SK-N-SH (cell line): ENCODE data around the gene F2RL1. TPM values are rescaled to one million over a fixed set of nuclear protein-coding genes. Genes with fewer than 3 reads are reported as not detected.

ENCODE experiments used
- CTCF ChIA-PET: fragments of 300-600, 350-600 bp; formaldehyde crosslinking; extraction: SDS; loops from one replicate; lab custom pipeline; 2021; lab: Yijun Ruan, JAX
- POLR2A ChIA-PET: fragments of 350-600 bp; sonication (Branson Sonifier 250); formaldehyde crosslinking; extraction: SDS; loops from one replicate; lab custom pipeline; 2020; ENCODE audit warnings: antibody characterized with exemption, inconsistent platforms; lab: Yijun Ruan, JAX
- DNase-seq: peaks from one replicate; pipeline ENCODE4 v3.0.0; 2012
- H2AFZ ChIP-seq: fragments of 200-600 bp; sonication (generic); 2 replicates; pipeline ENCODE4 v1.8.1; 2016; ENCODE audit warnings: antibody characterized with exemption, mild to moderate bottlenecking, low read depth
- H3F3A ChIP-seq: fragments of 200-600 bp; sonication (generic); replicated peaks from 2 replicates; pipeline ENCODE3; 2016; ENCODE audit warnings: antibody characterized with exemption, mild to moderate bottlenecking; ENCODE audit not compliant: insufficient read depth
- H3K27ac ChIP-seq, 2 experiments: fragments of 200-500 bp in 1 of 2; fragments of 200-600 bp in 1 of 2; sonication (Bioruptor generic) in 1 of 2; sonication (generic), shearing (Covaris generic) in 1 of 2; 2 replicates each; pipeline versions ENCODE4 v1.5.1 to v1.6.1; 2014 to 2016; ENCODE audit warnings: low read depth in 2 of 2, inconsistent platforms in 1 of 2, low read length in 1 of 2, mild to moderate bottlenecking in 1 of 2, mixed read lengths in 1 of 2
- H3K27me3 ChIP-seq: fragments of 200-600 bp; sonication (generic), shearing (Covaris generic); 2 replicates; pipeline ENCODE4 v1.6.1; 2016; ENCODE audit warnings: mixed run types; ENCODE audit not compliant: insufficient read depth
- H3K36me3 ChIP-seq, 2 experiments: fragments of 200-500 bp in 1 of 2; fragments of 200-600 bp in 1 of 2; sonication (Bioruptor generic) in 1 of 2; sonication (generic) in 1 of 2; replicated peaks in 1 of 2; 2 replicates each; pipeline versions ENCODE3 to v1.5.1; 2014 to 2016; ENCODE audit warnings: low read length in 1 of 2, mild to moderate bottlenecking in 1 of 2; ENCODE audit not compliant: insufficient read depth in 2 of 2, control insufficient read depth in 1 of 2
- H3K4me1 ChIP-seq, 2 experiments: fragments of 200-500 bp in 1 of 2; fragments of 200-600 bp in 1 of 2; sonication (Bioruptor generic) in 1 of 2; sonication (generic), shearing (Covaris generic) in 1 of 2; 2 replicates each; pipeline versions ENCODE4 v1.5.1 to v1.6.1; 2014 to 2016; ENCODE audit warnings: low read depth in 1 of 2, low read length in 1 of 2, mixed run types in 1 of 2; ENCODE audit not compliant: insufficient read depth in 2 of 2, control insufficient read depth in 1 of 2
- H3K4me2 ChIP-seq: fragments of 200-600 bp; sonication (generic), shearing (Covaris generic); 2 replicates; pipeline ENCODE4 v1.6.1; 2017; ENCODE audit warnings: mixed run types
- H3K4me3 ChIP-seq, 2 experiments: fragments of 200-500 bp in 1 of 2; fragments of 200-600 bp in 1 of 2; sonication (Bioruptor generic) in 1 of 2; sonication (generic), shearing (Covaris generic) in 1 of 2; 2 replicates each; pipeline versions ENCODE4 v1.5.1 to v1.8.1; 2014 to 2016; ENCODE audit warnings: low read depth in 2 of 2, inconsistent platforms in 1 of 2, low read length in 1 of 2, mild to moderate bottlenecking in 1 of 2, mixed read lengths in 1 of 2, moderate library complexity in 1 of 2
- H3K79me2 ChIP-seq: fragments of 200-600 bp; sonication (generic); 2 replicates; pipeline ENCODE4 v1.8.1; 2017; ENCODE audit warnings: mild to moderate bottlenecking; ENCODE audit not compliant: insufficient read depth
- H3K9ac ChIP-seq: fragments of 200-600 bp; sonication (generic); 2 replicates; pipeline ENCODE4 v1.6.1; 2017; ENCODE audit warnings: mixed run types
- H3K9me2 ChIP-seq: fragments of 200-600 bp; sonication (generic); 2 replicates; pipeline ENCODE4 v1.6.1; 2017; ENCODE audit warnings: mixed run types
- H3K9me3 ChIP-seq: fragments of 200-600 bp; sonication (generic); 2 replicates; pipeline ENCODE4 v1.6.1; 2017; ENCODE audit warnings: mixed run types, mild to moderate bottlenecking, moderate library complexity
- H4K20me1 ChIP-seq: fragments of 200-600 bp; sonication (generic); 2 replicates; pipeline ENCODE4 v1.6.1; 2017; ENCODE audit warnings: mild to moderate bottlenecking, mixed run types; ENCODE audit not compliant: insufficient read depth
- CTCF ChIP-seq: fragments of 200-600 bp; sonication (generic); IDR thresholded peaks from 2 replicates; pipeline ENCODE4 v1.6.1; 2017; ENCODE audit warnings: antibody characterized with exemption, mild to moderate bottlenecking, moderate library complexity
- ELF1 ChIP-seq: IDR thresholded peaks from 2 replicates; pipeline ENCODE4 v1.4.0; 2012
- EP300 ChIP-seq, 2 experiments: IDR thresholded peaks; 2 replicates each; pipeline versions ENCODE4 v1.4.0 to v1.6.1; 2012; ENCODE audit warnings: borderline replicate concordance in 1 of 2, low read depth in 1 of 2, low read length in 1 of 2
- FOXJ3 ChIP-seq: sonication (generic); formaldehyde crosslinking; IDR thresholded peaks from 2 replicates; pipeline ENCODE4 v1.5.1; 2020; ENCODE audit warnings: mild to moderate bottlenecking, missing genetic modification reagents
- GABPA ChIP-seq: IDR thresholded peaks from 2 replicates; pipeline ENCODE4 v1.4.0; 2012; ENCODE audit warnings: low read depth, mild to moderate bottlenecking
- JUND ChIP-seq: IDR thresholded peaks from 2 replicates; pipeline ENCODE4 v1.4.0; 2012
- MEF2A ChIP-seq: IDR thresholded peaks from 2 replicates; pipeline ENCODE4 v1.4.0; 2012; ENCODE audit warnings: low read depth, borderline replicate concordance
- NRF1 ChIP-seq: IDR thresholded peaks from 2 replicates; pipeline ENCODE4 v1.6.1; 2012; ENCODE audit warnings: low read depth, mild to moderate bottlenecking, low read length
- RCOR1 ChIP-seq: fragments of 150-350 bp; IDR thresholded peaks from 2 replicates; pipeline ENCODE4 v1.6.1; 2017; ENCODE audit warnings: antibody characterized with exemption, low read length
- SIN3A ChIP-seq: IDR thresholded peaks from 2 replicates; pipeline ENCODE4 v1.6.1; 2012; ENCODE audit warnings: low read depth, mild to moderate bottlenecking, low read length, moderate library complexity, borderline replicate concordance
- SMC3 ChIP-seq: IDR thresholded peaks from 2 replicates; pipeline ENCODE4 v1.6.1; 2012; ENCODE audit warnings: low read depth, low read length, improper control_type of control experiment
- TAF1 ChIP-seq: IDR thresholded peaks from 2 replicates; pipeline ENCODE4 v1.6.1; 2012; ENCODE audit warnings: low read depth, mild to moderate bottlenecking, low read length, moderate library complexity, borderline replicate concordance
- TCF12 ChIP-seq: IDR thresholded peaks from 2 replicates; pipeline ENCODE4 v1.4.0; 2012
- TEAD4 ChIP-seq: IDR thresholded peaks from 2 replicates; pipeline ENCODE4 v1.4.0; 2012; ENCODE audit warnings: mild to moderate bottlenecking, borderline replicate concordance; ENCODE audit not compliant: insufficient read depth
- USF1 ChIP-seq: IDR thresholded peaks from 2 replicates; pipeline ENCODE4 v1.4.0; 2012; ENCODE audit warnings: low read depth, borderline replicate concordance
- USF2 ChIP-seq: fragments of 150-350 bp; IDR thresholded peaks from 2 replicates; pipeline ENCODE4 v1.6.1; 2017; ENCODE audit warnings: antibody characterized with exemption, low read length, low read depth, borderline replicate concordance
- ZBTB33 ChIP-seq: IDR thresholded peaks from 2 replicates; pipeline ENCODE4 v1.4.0; 2012; ENCODE audit warnings: low read depth, borderline replicate concordance
- WGBS: methylation state at CpG from one replicate; pipeline ENCODE4 v1.1.6; 2017; ENCODE audit warnings: low lambda C conversion rate; 5-methylcytosine and 5-hydroxymethylcytosine counted together
- polyA plus RNA-seq, 3 experiments: library from polyadenylated mRNA; depleted of rRNA; stranded (reverse); fragments of >200 nt; gene quantifications; 2 replicates each; pipeline ENCODE4 v1.2.3, GENCODE V29; 2012
- TF ChIP-seq, protein P1 (sequence below): IDR thresholded peaks from 2 replicates; pipeline ENCODE4; 2012

F2RL1 gene
- polyA plus RNA-seq, 1 of the 3 experiments (the other 2 are of a cell fraction) = 31.3 TPM

DNA sequence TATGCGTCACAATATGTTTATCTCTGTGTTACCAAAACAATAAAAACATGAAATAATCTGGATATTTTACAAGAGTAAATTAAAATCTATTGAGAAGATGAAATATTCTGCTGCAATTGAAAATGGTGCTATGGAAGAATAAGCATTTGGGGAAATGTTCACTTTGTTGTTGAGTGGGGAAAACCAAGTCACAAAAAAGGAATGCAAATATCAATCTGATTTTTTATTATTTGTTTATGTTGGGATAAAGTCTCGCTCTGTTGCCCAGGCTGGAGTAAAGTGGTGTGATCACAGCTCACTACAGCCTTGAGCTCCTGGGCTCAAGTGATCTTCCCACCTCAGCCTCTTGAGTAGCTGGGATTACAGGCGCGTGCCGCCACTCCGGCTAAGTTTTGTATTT is 8.6 kb upstream of the F2RL1 start:
- no peaks in the 10 kb centered on the region for H3K79me2 ChIP-seq
- H3K9ac ChIP-seq = no peak overlapping the region
- H3K9me2 ChIP-seq = no peaks in the 10 kb centered on the region
- H4K20me1 ChIP-seq = no peaks in the 10 kb centered on the region
- peaks cover 43% of the 10 kb centered on the region for H3F3A ChIP-seq
- H3K9me3 ChIP-seq = no peaks in the 10 kb centered on the region
- no peak overlapping the region for H2AFZ ChIP-seq
- H3K4me1 ChIP-seq = peaks cover 0 to 28% of the 10 kb centered on the region in 2 experiments; a peak in 2 of 4 replicates
- no peaks in the 10 kb centered on the region for H3K36me3 ChIP-seq
- DNase-seq = no peak
- 87% methylated on average over 6 of the region's 6 CpGs for WGBS
- no peaks in the 10 kb centered on the region for H3K27me3 ChIP-seq
- POLR2A ChIA-PET = no interaction called here
- no peak overlapping the region for H3K27ac ChIP-seq
- no peak for TF ChIP-seq USF1
- TF ChIP-seq TAF1 = no peak
- TF ChIP-seq USF2 = no peak
- no peak for TF ChIP-seq JUND
- TF ChIP-seq MEF2A = no peak
- TF ChIP-seq RCOR1 = no peak
- no peak for TF ChIP-seq SMC3
- TF ChIP-seq CTCF = no peak
- TF ChIP-seq EP300 (IDR thresholded peaks at IDR 0.05; ENCODE audit: borderline replicate concordance in 1 of 2, low read depth in 1 of 2, low read length in 1 of 2) = no peak
- no peak for TF ChIP-seq NRF1
- no peak for TF ChIP-seq FOXJ3 (CRISPR knock-in tag)
- TF ChIP-seq ELF1 = no peak
- TF ChIP-seq, protein P1, sequence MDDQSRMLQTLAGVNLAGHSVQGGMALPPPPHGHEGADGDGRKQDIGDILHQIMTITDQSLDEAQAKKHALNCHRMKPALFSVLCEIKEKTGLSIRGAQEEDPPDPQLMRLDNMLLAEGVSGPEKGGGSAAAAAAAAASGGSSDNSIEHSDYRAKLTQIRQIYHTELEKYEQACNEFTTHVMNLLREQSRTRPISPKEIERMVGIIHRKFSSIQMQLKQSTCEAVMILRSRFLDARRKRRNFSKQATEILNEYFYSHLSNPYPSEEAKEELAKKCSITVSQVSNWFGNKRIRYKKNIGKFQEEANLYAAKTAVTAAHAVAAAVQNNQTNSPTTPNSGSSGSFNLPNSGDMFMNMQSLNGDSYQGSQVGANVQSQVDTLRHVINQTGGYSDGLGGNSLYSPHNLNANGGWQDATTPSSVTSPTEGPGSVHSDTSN = no peak
- TF ChIP-seq ZBTB33 = no peak
- no peak for TF ChIP-seq SIN3A
- no peak for TF ChIP-seq TCF12
- no peak for TF ChIP-seq TEAD4
- no peak for TF ChIP-seq GABPA
- no peak overlapping the region for H3K4me3 ChIP-seq
- CTCF ChIA-PET = no interaction called here
- no peak overlapping the region for H3K4me2 ChIP-seq
